OCI-LY3 (cell line): ENCODE data around the gene FERMT3.

ENCODE experiments used
- H2AFZ ChIP-seq: fragments of 200-600, 300-600 bp; shearing (Covaris generic); 2 replicates; pipeline ENCODE4 v1.6.0; 2014; ENCODE audit warnings: antibody characterized with exemption, low read depth, low read length
- H3K27ac ChIP-seq: fragments of 200-600, 300-600 bp; sonication (generic); 2 replicates; pipeline ENCODE4 v1.5.1; 2014; ENCODE audit warnings: mild to moderate bottlenecking, low read length, moderate library complexity, mixed read lengths
- H3K27me3 ChIP-seq: fragments of 200-600, 300-600 bp; sonication (generic); 2 replicates; pipeline ENCODE4 v1.6.1; 2014; ENCODE audit warnings: low read depth, low read length, mixed read lengths
- H3K36me3 ChIP-seq: fragments of 200-600, 300-600 bp; sonication (generic); replicated peaks from 2 replicates; pipeline ENCODE3; 2014; ENCODE audit warnings: low read depth, low read length, mixed read lengths
- H3K4me1 ChIP-seq: fragments of 300-600, 200-600 bp; sonication (generic); 2 replicates; pipeline ENCODE4 v1.6.1; 2014; ENCODE audit warnings: low read length, mixed read lengths
- H3K4me2 ChIP-seq: fragments of 200-600, 300-600 bp; sonication (generic); 2 replicates; pipeline ENCODE4 v1.6.1; 2014; ENCODE audit warnings: low read length, mixed read lengths
- H3K4me3 ChIP-seq: fragments of 300-600, 200-600 bp; sonication (generic); 2 replicates; pipeline ENCODE4 v1.5.1; 2014; ENCODE audit warnings: antibody characterized with exemption, mild to moderate bottlenecking, low read length, moderate library complexity
- H3K79me2 ChIP-seq: fragments of 300-600, 200-600 bp; shearing (Covaris generic); 2 replicates; pipeline ENCODE4 v1.6.1; 2014; ENCODE audit warnings: mild to moderate bottlenecking, low read length, mixed read lengths
- H3K9ac ChIP-seq: fragments of 300-600, 200-600 bp; shearing (Covaris generic); 2 replicates; pipeline ENCODE4 v1.6.0; 2014; ENCODE audit warnings: mild to moderate bottlenecking, low read length, moderate library complexity
- H3K9me3 ChIP-seq: fragments of 200-600, 300-600 bp; shearing (Covaris generic); 2 replicates; pipeline ENCODE4 v1.6.1; 2014; ENCODE audit warnings: low read length, mixed read lengths; ENCODE audit not compliant: insufficient read depth
- H4K20me1 ChIP-seq: fragments of 200-600, 300-600 bp; sonication (generic); 2 replicates; pipeline ENCODE4 v1.6.1; 2016; ENCODE audit warnings: low read length, mixed read lengths; ENCODE audit not compliant: insufficient read depth
- EZH2phosphoT487 ChIP-seq: fragments of 200-600 bp; shearing (Covaris generic); IDR thresholded peaks from 2 replicates; pipeline ENCODE4 v1.6.1; 2018; ENCODE audit warnings: antibody characterized with exemption, mixed run types, low read depth
- TF ChIP-seq, protein P1 (sequence below): fragments of 200-600, 300-600 bp; sonication (generic); IDR thresholded peaks from 2 replicates; pipeline ENCODE4 v1.5.1; 2014; ENCODE audit warnings: antibody characterized with exemption, low read length, low read depth

Gene FERMT3

DNA sequence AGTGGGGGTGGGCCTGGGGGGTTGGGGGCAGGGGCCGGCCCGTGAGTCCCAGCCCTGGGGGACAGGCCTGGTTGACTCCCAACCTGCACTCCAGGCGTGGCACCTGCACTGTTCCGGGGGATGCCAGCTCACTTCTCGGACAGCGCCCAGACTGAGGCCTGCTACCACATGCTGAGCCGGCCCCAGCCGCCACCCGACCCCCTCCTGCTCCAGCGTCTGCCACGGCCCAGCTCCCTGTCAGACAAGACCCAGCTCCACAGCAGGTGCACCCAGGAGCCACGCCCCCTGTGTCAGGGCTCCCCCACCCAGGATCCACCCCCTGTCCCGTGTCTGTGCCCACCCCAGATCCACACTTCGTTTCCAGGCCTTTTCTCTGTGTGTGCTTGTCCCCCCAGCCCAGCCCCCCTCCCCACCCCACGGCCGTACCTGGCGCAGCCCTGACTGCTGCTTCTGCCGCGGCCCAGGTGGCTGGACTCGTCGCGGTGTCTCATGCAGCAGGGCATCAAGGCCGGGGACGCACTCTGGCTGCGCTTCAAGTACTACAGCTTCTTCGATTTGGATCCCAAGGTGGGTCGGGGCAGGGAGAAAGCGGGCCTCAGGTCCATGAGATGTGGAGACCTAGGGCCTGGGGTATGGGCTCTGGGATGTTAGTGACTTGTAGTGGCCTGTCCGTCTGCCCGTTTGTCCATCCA is 4.8 kb downstream of the FERMT3 start:
- Histone ChIP-seq H3K9ac (no peak overlapping the region), H3K27ac (no peak overlapping the region), H3K4me2 (no peak overlapping the region), H3K4me3 (no peak overlapping the region), H3K79me2 (peaks cover 21% of the 10 kb centered on the region), H3K9me3 (no peaks in the 10 kb centered on the region), H2AFZ (no peak overlapping the region), H3K4me1 (peaks cover 22% of the 10 kb centered on the region), H4K20me1 (no peaks in the 10 kb centered on the region), H3K36me3 (peaks cover 51% of the 10 kb centered on the region), H3K27me3 (no peaks in the 10 kb centered on the region)
- TF ChIP-seq EZH2phosphoT487: no peak
- TF ChIP-seq, protein P1, sequence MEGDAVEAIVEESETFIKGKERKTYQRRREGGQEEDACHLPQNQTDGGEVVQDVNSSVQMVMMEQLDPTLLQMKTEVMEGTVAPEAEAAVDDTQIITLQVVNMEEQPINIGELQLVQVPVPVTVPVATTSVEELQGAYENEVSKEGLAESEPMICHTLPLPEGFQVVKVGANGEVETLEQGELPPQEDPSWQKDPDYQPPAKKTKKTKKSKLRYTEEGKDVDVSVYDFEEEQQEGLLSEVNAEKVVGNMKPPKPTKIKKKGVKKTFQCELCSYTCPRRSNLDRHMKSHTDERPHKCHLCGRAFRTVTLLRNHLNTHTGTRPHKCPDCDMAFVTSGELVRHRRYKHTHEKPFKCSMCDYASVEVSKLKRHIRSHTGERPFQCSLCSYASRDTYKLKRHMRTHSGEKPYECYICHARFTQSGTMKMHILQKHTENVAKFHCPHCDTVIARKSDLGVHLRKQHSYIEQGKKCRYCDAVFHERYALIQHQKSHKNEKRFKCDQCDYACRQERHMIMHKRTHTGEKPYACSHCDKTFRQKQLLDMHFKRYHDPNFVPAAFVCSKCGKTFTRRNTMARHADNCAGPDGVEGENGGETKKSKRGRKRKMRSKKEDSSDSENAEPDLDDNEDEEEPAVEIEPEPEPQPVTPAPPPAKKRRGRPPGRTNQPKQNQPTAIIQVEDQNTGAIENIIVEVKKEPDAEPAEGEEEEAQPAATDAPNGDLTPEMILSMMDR: no peak

DNA sequence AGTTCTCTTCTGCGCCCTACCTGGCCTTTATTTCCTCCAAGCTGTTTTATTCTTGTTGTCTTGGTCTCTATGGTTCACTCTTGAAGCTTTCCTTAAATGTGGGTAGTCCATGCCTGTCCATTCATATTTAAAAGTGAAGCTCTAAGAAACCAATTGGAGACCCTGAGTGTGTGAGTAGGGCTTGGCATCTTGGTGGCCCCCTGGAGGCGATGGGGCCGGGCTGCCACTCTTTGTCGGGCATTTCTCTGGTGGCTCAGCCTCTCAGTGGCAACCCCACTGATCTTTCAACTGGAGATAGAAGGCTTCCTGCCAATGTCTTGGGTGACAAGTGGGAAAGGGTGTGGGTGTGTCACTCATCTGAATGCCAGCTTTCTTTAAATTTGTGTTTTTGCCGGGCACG is 10.4 kb downstream of the FERMT3 start:
- Histone ChIP-seq H3K9me3 (no peaks in the 10 kb centered on the region), H3K27me3 (no peaks in the 10 kb centered on the region), H3K4me1 (peaks cover 5% of the 10 kb centered on the region; the same call in 1 of the 2 replicates), H4K20me1 (no peaks in the 10 kb centered on the region), H3K4me2 (no peak overlapping the region), H3K36me3 (peaks cover 55% of the 10 kb centered on the region), H2AFZ (no peak overlapping the region), H3K4me3 (no peak overlapping the region), H3K27ac (no peak overlapping the region), H3K9ac (no peak overlapping the region), H3K79me2 (no peaks in the 10 kb centered on the region)
- TF ChIP-seq EZH2phosphoT487: no peak
- TF ChIP-seq, protein P1: no peak

DNA sequence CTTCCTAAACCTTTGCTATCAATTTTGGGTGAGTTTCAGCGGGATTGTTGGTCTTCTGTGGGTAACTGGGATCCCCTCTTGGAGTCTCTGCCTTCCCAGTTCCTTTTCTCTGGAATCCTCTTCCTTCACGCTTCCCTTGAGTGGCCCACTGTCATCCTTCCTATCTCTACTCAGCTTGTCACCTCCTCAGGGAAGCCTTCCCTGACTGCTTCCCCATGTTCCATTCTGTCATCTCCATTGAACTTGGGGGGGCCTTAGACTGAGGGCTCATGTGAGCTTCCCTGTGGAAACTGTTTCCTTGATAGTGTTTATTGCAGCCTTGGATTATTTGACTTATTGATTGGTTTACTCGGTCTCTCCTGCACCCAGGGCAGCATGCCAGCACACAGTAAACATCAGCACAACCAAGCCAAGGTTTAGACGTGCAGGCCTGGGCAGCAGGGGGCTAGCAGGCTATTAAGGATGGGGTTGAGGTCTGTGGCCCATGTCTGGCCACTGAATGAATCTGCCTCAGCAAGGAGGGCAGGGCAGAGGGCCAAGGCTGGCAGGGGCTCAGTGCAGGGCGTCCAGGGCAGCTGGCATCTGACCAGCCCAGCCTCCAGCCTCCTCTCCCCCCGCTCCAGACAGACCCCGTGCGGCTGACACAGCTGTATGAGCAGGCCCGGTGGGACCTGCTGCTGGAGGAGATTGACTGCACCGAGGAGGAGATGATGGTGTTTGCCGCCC is 12.3 kb downstream of the FERMT3 start:
- H4K20me1 ChIP-seq: no peaks in the 10 kb centered on the region

DNA sequence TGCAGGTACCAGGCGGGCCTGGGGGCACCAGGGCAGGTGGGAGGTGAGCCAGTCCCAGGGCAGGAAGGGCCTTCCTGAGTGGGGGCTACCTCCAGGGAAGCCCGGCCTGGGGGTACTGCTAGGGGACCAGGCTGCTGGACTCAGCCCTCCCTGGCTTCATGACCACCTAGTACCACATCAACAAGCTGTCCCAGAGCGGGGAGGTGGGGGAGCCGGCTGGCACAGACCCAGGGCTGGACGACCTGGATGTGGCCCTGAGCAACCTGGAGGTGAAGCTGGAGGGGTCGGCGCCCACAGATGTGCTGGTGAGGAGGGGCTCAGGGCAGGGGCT is 12.8 kb downstream of the FERMT3 start:
- Histone ChIP-seq H2AFZ (no peak overlapping the region), H3K4me3 (no peak overlapping the region), H3K4me2 (no peak overlapping the region), H3K27ac (no peak overlapping the region), H3K9me3 (no peaks in the 10 kb centered on the region), H3K36me3 (peaks cover 47% of the 10 kb centered on the region), H3K79me2 (no peaks in the 10 kb centered on the region), H4K20me1 (no peaks in the 10 kb centered on the region), H3K27me3 (no peaks in the 10 kb centered on the region), H3K4me1 (peaks cover 5% of the 10 kb centered on the region; the same call in 1 of the 2 replicates), H3K9ac (no peak overlapping the region)
- TF ChIP-seq EZH2phosphoT487: no peak
- TF ChIP-seq, protein P1: no peak

More for the DNA sequence above, 12.3 kb downstream of the FERMT3 start:
- peaks cover 50% of the 10 kb centered on the region for H3K36me3 ChIP-seq
- no peaks in the 10 kb centered on the region for H3K9me3 ChIP-seq
- H3K4me3 ChIP-seq: no peak overlapping the region
- no peaks in the 10 kb centered on the region for H3K79me2 ChIP-seq
- TF ChIP-seq, protein P1: no peak
- TF ChIP-seq EZH2phosphoT487: no peak
- peaks cover 5% of the 10 kb centered on the region; the same call in 1 of the 2 replicates for H3K4me1 ChIP-seq
- H3K4me2 ChIP-seq: no peak overlapping the region
- H3K27me3 ChIP-seq: no peaks in the 10 kb centered on the region
- no peak overlapping the region for H2AFZ ChIP-seq
- no peak overlapping the region for H3K9ac ChIP-seq
- no peak overlapping the region for H3K27ac ChIP-seq
